Stimulated activated CD4-positive, alpha-beta T cell treated with anti-CD3 and anti-CD28 coated beads, TNF-alpha, amount 100 ng/mL, for 48 hours (primary cell): Measurements from ENCODE around the gene MAPRE3.

Experiments
- DNase-seq, 3 donors: peaks; one replicate each; pipeline ENCODE4 v3.0.0-alpha.2; 2020; ENCODE audit warnings: low read depth in 3 of 3

MAPRE3 gene

DNA sequence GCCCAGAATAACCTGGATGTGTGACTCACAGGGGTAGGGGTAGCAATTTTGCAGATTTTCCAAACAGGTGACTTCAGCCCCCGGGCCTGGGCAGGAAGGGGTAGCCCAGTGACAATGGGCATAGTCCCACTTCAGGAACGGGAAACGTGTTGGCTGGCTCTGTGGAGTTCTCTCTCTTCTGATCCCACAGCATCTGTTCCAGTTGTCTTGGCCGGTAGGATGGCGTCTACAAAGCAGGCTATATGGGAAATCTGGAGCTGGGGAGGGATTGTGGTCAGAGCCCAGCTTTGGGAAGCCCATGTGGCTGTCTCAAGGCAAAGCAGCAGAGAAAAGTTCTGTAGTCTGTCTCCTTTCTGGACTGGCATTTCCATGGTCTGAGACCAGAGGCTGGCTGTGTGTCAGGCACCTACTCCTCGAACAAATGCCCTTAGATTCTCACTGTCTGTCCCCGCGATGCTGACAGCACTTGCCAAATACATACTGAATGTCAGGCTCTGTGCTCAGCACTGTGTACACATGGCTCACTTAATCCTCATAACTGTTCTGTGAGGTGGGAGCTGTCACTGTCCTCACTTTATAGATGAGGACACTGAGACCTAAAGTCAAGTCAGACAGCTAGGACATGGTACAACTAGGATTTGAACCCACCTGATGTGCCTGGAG is 44.5 kb downstream of the MAPRE3 start:
- DNase-seq = no peak

DNA sequence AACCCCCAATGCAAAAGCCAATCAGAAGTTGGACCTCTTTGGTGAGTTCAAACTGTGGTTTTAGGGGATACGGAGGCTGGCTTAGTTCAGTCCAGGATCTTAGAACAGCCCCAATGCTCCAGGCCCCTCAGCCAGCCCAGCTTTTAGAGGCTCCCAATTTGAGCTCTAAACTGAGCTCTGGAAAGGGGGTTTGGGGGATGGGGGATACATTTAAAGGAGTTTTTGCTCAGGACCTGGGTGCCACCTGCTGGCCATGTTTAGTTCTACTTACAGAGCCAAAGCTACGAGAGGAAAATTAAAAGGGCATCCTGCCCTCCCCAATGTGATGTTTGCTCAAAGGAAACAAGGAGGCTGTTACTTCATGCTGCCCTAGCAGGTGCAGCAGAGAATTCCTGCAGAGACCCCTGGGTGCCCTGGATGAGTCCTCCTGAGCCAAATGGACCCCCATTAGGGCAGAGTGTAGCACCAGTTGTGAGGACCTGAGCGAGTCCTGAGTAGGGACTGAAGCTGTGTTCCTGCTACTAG is 46.4 kb downstream of the MAPRE3 start:
- DNase-seq = peak in 1 of 3 donors; percentile 14

DNA sequence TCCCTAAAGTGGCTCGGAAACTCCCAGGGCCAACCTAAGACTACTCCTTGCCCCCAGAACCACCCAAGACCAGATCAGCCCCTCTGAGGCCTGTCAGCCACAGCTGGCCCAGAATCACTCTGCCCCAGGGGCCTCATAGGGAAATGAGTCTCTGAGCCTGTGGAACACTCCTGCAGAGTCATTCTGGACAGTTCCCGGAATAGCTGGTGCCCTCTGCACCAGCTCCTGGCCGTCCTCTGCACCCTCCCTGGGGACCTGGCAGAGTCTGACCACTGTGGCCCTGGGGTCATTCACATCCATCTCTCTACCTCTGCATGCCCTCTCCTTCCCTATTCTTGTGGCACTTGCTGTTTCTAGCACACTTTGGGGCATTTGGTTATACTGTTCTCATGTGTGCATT is 47.7 kb downstream of the MAPRE3 start:
- no peak for DNase-seq

DNA sequence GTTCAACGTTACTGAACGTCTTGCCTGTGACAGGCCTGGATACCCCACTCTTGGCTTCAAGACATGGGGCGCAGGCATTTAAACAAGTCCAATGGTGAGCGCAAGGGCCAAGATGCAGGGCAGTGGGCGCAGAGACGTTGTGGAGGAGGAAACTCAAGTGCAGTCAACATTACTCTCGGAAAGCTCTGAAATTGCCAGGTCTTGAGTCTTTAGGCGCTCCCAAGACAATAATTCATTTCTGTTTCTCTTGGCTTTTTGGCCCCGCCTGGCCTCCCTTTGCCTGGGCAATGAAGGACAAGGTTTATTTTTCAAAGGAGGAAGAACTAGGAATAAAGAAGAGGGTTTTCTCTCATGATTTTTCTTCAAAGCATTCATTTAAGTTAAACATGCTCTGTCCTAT is 49.0 kb downstream of the MAPRE3 start:
- no peak for DNase-seq

DNA sequence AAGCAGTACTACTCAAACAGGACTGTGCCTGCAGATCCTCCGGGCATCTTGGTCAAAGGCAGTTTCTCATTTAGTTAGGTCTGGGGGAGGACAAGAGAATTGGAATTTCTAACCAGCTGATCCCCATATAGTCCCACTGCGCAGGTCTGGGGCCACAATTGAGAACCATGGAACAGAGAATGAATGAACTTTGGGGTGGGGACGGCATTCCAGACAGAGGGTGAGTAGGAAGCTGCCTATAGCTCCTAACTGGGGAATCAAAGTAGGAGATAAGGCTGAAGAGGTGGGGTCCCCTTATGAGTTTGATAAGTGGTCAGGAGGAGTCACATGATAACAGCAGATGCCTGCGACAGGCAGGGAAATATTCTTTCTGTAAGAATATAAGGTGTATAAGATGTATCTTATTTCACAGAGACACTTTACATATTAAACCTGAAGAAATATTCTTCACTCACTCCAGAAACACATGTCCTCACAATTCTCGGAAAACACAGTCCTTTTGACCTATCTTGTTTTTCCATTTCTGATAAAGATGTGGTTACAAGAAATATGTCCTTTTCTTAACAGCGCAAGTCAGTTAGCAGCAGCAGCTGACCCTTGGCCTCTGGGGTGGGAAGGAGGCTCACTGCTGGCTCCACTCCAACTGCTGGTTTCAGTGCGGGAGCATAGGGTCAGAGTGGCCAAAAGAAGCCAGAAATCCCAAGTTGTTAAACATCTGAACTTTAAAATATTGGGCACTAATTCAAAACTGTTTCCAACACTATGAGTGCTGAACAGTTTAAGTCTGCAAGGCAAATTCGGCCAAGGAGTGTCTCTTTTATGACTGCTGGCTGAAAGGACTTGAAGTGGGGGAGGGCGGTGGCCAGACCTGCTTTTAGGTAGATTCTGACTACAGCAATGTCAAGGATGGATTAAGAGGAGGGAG is 49.8 kb downstream of the MAPRE3 start:
- DNase-seq = no peak

DNA sequence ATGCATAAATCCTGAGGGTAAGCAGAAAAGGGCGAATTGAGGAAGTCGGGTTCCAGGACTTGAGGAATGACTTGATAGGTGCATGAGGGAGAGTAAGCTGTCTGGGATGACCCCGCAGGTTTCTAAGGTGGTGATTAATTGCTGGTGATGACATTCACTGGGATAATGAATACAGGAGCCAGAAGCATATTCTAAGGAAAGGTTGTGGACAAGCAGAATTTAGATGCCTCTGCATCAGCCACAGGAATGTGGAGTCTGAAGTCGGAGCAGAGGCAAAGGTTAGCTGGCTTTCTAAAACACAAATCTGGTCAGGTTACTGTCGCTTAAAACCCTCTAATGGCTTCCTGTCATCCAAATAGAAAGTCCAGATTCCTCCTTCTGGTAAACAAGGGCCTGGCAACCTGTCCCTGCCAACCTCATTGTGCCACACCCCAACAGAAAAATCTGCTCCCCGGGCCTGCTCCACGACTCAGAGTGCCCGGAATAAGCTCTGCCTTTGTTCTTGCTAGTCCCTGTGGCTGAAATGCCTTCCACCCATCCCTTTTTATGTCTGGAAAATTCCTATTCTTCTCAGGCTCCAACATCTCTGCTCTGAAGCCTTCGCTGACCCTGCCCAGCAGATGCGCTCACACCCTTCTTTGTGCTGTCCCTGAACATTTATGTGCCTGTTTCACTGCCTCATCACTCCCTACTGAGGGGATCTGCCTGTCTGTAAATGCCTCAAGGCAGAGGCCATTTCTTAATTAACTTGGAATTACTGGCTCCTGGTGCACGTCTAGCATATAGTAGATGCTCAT is 51.0 kb downstream of the MAPRE3 start:
- DNase-seq = no peak

DNA sequence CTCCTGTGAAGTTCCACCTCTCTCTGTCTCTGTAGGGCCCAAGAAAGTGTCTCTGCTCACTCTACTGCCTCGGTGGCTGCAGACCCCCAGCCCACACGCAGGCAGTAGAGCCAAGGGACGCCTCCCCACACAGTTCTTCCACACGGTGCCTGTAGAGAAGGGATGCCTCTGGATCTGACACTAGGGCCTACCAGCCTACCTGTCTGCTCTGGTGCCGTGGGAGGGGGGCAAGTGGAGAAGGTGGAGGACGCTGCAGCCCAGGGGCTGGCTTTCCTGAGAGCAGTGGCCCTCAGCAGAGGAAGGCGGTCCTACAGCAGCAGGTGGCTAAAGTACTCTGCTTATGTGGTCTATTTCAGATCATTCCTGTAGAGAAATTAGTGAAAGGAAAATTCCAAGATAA is 53.3 kb downstream of the MAPRE3 start:
- no peak for DNase-seq

DNA sequence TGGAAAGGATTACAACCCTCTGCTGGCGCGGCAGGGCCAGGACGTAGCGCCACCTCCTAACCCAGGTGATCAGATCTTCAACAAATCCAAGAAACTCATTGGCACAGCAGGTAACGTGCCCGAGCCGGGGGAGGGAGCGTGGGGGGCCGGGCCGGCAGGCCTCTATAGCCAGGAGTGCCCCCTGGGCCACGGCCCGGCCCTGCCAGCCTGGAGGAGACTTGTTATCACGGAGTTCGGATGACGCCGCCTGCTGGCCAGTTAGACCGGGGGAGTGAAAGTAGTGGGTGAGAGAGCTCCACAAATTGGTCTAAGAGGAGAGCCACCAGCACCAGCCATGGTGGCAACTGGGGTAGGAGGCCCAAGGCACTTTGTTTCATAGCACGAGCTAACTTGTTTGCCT is 53.8 kb downstream of the MAPRE3 start:
- no peak for DNase-seq

DNA sequence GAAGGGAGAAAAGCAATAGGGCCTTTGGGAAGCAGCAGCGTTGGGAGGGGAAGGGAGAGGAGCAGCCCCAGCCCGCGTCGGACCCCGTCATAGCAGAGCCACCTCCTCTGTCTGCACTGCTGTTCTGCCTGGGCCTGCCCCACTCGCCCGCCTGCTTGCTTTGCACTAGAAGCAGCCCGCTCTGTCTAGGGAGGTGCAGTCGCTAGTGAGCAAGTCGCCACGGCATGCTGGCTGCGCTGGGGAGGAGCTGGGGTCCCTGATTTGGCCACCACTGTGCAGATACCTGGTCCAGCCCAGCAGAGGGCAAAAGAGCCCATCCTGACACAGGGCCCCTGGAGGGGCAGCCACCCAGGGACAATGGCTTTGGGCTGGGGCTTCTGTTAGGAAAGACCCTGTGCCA is 54.4 kb downstream of the MAPRE3 start:
- no peak for DNase-seq

DNA sequence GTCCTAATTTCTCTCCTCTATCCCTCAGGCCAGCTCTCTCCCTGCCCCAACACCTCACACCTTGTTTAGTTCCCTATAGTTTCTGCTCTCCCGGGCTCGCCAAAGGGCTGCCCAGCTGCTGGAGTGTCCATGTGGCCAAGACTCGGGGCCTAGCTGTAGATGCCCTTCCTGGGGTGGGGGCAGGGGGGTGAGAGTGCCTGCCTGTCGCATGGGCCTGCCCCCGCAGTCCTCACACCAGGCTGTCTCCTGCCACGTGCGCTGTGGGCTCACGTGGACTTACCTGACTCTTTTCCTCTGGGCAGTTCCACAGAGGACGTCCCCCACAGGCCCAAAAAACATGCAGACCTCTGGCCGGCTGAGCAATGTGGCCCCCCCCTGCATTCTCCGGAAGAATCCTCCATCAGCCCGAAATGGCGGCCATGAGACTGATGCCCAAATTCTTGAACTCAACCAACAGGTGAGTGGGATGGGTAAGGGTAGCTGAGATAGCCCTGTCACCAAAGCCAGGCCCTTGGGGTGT is 54.9 kb downstream of the MAPRE3 start:
- no peak for DNase-seq

DNA sequence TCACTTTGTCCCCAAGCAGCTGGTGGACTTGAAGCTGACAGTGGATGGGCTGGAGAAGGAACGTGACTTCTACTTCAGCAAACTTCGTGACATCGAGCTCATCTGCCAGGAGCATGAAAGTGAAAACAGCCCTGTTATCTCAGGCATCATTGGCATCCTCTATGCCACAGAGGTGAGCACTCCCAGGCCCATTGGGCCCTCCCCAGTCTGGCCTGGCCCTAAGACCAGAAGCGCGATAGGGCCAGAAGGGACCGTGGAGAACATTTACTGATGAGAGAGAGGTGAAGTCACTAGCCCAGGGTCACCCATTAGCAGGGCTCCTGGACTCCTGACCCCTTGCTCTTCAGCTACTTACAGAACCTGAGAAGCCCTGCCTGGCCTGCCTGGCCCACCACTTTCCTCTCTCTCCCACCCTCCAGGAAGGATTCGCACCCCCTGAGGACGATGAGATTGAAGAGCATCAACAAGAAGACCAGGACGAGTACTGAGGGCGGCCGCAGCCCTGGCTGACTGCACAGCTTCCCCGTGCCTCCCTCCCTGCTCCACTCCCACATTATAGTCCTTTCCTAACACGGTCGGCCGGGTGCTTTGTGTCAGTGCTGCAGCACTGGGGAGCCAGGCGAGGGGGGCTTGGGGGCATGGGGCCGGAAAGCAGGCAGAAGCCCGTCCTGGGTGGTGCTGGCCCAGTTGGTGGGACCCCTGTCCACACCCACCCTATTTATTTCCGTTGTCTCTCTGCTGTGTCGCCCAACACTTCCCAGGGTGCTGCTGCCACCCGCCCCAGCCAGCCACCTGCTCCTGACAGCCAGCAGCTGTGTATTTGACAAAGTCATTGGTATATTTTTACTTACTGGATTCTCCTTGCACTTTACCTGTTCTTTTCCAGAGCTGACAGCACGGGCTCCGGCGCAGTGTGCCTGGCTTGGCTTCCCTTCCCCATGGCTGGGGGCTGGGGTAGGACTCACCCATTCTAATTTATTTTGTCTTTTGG is 55.7 kb downstream of the MAPRE3 start:
- DNase-seq = no peak

DNA sequence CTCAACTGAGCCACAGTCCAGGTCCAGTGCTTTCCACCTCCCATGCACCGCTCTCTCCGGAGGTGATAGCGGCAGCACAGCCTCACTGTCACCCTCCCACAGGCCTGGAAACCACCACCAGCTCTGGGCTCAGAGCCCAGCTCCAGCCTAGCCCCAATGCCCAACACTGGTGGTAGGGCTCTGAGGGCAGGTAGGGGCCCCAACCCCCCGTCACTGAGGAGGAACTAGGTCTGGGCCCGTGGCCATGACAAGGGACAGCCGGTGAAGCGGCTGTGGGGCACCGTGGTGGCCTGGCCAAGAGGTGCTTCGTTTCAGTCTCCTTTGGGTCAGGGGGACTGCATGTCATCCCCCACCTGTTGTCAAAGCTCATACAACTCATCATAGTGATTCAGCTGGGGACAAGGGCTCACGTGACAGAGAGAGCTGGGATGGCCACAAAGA is 56.8 kb downstream of the MAPRE3 start:
- no peak for DNase-seq

DNA sequence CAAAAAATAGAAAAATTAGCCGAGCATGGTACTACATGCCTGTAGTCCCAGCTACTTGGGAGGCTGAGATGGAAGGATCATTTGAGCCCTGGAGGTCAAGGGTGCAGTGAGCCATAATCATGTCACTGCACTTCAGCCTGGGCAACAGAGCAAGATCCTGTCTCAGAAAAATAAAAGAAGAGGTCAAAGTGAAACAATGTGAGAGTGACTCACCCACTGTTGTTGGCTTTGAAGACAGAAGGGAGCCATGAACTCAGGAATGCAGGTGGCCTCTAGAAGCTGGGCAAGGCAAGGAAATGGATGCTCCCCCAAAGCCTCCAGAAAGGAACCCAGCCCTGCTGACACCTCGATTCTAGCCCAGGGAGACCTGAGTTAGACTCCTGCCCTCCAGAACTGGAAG is 58.6 kb downstream of the MAPRE3 start:
- no peak for DNase-seq

DNA sequence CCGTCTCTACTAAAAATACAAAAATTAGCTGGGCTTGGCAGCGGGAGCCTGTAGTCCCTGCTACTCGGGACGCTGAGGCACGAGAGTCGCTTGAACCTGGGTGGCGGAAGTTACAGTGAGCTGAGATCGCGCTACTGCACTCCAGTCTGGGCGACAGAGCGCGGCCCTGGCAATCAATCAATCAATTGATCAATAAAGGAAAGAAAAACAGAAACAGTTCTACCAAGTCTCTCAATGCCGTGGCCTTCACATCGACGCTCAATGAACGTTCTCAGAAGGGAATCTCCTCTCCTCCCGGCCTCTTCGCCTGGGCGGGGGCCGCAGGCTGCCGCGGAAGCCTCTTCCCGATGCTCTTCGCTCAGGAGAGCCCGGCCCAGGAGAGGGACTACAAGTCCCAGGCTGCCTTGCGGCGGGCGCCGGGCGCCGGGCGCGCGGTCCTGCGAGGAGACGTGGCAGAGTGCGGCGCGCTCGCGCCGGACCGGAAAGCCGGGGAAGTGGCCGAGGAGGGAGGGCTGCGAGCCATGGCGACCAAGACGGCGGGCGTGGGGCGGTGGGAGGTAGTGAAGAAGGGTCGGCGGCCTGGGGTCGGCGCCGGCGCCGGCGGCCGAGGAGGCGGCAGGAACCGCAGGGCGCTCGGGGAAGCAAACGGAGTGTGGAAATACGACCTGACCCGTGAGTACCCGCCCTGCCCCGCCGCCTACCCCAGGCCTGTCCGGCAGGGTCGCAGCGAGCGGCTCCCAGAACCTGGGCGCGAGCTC is 62.2 kb downstream of the MAPRE3 start, which contains the start of gene TMEM214:
Gene TMEM214, plus strand, starts transcription at position 471 of the 758 bp plus-strand sequence. Its CDS starts 51 bp downstream, at position 522.
- DNase-seq = peak; percentile 68 to 73 (median 72)

DNA sequence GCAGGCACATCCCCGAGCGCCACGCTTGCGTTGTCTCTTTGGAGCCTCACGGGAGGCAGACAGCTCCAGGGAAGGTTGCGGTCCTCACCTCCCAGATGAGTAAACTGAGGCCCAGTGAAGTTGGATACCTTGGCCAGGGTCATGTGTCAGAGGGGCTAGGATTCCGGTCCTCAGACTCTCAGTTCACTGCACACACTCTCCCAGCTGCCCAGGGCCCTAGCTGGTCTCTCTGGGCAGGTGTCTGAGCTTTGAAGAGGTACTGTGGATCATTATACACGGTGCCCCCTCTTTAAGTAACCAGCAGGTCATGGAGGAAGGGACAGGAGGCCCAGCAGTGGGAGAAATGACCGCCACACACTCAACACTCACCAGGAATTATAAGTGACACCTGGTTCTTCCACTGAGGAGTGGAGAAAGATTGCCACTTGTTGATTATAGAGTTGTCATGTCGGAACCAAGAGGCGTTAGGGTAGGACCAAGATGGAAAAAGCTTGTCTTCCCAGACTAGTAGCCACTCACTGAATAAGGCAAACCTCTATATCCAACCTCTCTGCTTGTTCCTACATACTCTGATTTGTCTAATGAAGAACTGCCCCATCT is 62.9 kb downstream of the MAPRE3 start:
- DNase-seq = no peak

DNA sequence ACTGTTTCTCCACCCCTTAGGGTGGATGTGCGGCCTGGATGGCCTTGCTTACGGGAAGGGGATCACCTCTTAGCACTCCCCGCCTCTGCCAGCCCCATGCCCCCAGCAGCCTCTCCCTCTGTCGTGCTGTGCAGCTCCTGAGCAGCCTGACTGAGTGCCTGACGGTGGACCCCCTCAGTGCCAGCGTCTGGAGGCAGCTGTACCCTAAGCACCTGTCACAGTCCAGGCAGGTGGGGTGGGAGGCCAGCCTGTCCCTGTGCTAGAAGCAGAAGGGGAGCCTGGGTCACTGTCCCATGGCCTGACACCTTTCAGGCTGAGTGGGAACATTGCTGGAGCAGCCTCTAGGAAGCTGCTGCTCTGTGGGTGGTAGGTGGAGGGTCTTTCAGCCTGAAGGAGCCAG is 67.6 kb downstream of the MAPRE3 start:
- no peak for DNase-seq

DNA sequence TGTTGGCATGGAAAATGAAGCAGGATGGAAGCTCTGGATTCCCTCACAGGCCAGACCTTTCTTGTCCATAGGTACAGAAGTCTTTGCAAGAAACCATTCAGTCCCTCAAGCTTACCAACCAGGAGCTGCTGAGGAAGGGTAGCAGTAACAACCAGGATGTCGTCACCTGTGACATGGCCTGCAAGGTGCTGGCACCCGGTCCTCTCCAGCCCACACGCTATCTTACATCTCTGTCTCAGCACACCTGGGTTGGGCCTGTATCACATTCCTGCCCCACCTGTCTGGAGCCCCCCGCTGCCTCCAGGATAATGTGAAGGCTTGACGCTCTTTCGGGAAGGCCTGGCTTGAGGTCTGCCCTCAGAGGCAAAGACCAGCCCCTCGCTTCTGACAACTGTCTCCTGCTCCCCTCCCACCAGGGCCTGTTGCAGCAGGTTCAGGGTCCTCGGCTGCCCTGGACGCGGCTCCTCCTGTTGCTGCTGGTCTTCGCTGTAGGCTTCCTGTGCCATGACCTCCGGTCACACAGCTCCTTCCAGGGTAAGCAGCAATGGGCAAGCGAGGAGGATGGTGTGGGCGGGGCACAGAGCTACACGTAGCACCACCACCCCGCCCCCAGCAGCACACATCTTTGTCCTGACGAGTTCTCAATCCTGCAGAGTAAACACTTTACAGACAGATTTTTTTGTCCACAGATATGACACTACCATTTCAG is 68.3 kb downstream of the MAPRE3 start:
- no peak for DNase-seq

DNA sequence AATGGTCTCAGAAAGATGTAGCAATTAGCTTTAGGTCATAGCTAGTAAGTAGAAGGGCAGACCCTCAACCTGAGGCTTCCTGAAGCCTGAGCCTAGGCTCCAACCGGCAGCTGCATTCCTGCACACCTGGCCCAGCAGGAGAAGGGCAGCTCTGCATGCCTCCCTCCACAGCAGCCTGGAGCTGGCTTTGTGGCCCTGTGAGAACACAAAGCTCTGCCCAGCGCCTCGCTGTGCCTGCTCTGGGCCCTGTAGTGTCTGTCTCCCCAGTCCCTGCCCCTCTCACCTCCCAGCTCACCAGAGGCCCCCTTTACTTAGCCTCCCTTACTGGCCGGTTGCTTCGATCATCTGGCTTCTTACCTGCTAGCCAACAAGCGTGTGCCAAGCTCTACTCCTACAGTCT is 69.0 kb downstream of the MAPRE3 start:
- no peak for DNase-seq

DNA sequence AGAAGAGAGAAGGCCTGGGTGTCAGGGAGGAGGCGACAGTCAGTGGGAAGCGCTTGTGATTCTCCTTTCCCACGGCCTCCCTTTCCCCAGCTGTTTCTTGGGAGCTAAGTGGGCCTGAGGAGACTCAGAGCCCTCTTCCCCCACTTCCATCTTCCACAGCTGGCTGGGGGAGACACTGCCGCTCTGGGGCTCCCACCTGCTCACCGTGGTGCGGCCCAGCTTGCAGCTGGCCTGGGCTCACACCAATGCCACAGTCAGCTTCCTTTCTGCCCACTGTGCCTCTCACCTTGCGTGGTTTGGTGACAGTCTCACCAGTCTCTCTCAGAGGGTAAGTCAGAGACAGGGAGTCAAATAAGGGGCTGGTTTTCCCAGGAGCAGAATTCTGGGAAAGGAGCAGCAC is 69.4 kb downstream of the MAPRE3 start:
- no peak for DNase-seq
